Posterior cingulate gyrus (tissue), 11 donors: ENCODE results near the gene DBH.

Experiments
- DNase-seq, 10 donors: peaks; one replicate each; pipeline versions ENCODE4 v3.0.0 to v3.0.0-alpha.2; 2020 to 2021; ENCODE audit warnings: mixed read lengths in 3 of 10
- intact Hi-C: fragments of 100-400 bp; cut with DNase I; formaldehyde crosslinking; loops from one replicate; pipeline ENCODE4 v1.15.1; 2023

The DBH gene

GRCh38 chr9:133689151-133689763 is 53.1 kb downstream of the DBH start:
- peak in 3 of 10 donors; percentile 27 to 62 (median 37) for DNase-seq
- intact Hi-C loops: loop anchor here (5.0 kb wide), 1 partner anchor 37 kb away; no protein-coding TSS in a partner anchor

GRCh38 chr9:133690081-133690561 is 54.0 kb downstream of the DBH start:
- peak in 4 of 10 donors; percentile 8 to 57 (median 46) for DNase-seq
- intact Hi-C loops: no loop called here

GRCh38 chr9:133691191-133691590 is 55.0 kb downstream of the DBH start:
- intact Hi-C loops: no loop called here
- DNase-seq: peak in 4 of 10 donors; percentile 23 to 83 (median 76)

- intact Hi-C loops: no loop called here
- peak in 4 of 10 donors; percentile 29 to 82 (median 64) for DNase-seq
These were observed 55.6 kb downstream of the DBH start for GRCh38 chr9:133691626-133692363.

GRCh38 chr9:133692364-133692985 is 56.3 kb downstream of the DBH start:
- peak in 4 of 10 donors; percentile 13 to 61 (median 46) for DNase-seq
- intact Hi-C loops: no loop called here

- DNase-seq: peak in 4 of 10 donors; percentile 0 to 65 (median 36)
- intact Hi-C loops: no loop called here
These were observed 57.0 kb downstream of the DBH start for GRCh38 chr9:133693116-133693515.

- intact Hi-C loops: no loop called here
These were observed 57.8 kb downstream of the DBH start for GRCh38 chr9:133693703-133694529.

GRCh38 chr9:133694686-133695085 is 58.5 kb downstream of the DBH start:
- peak in 1 of 10 donors; percentile 43 for DNase-seq
- intact Hi-C loops: no loop called here

More at GRCh38 chr9:133693703-133694529, 57.8 kb downstream of the DBH start:
- DNase-seq: peak in 6 of 10 donors; percentile 46 to 91 (median 74)

GRCh38 chr9:133696071-133696472 is 59.9 kb downstream of the DBH start:
- intact Hi-C loops: no loop called here
- DNase-seq: peak in 2 of 10 donors; percentile 62 to 67

- intact Hi-C loops: no loop called here
- DNase-seq: no peak
These were observed 63.4 kb downstream of the DBH start for GRCh38 chr9:133699546-133699945.

- intact Hi-C loops: loop anchor here (5.0 kb wide), 1 partner anchor 89 kb away; no protein-coding TSS in a partner anchor
- peak in 2 of 10 donors; percentile 37 to 77 for DNase-seq
These were observed 64.7 kb downstream of the DBH start for GRCh38 chr9:133700819-133701320.

- DNase-seq: peak; percentile 39 to 98 (median 81)
- intact Hi-C loops: loop anchor here (5.0 kb wide), 1 partner anchor 89 kb away; no protein-coding TSS in a partner anchor
These were observed 65.3 kb downstream of the DBH start for GRCh38 chr9:133701321-133701980.

- DNase-seq: peak in 9 of 10 donors; percentile 26 to 88 (median 40)
- intact Hi-C loops: loop anchor here (5.0 kb wide), 1 partner anchor 90 kb away; no protein-coding TSS in a partner anchor
These were observed 66.0 kb downstream of the DBH start for GRCh38 chr9:133701981-133702797.

- DNase-seq: peak in 6 of 10 donors; percentile 1 to 87 (median 54)
- intact Hi-C loops: loop anchor here (5.0 kb wide), 1 partner anchor 91 kb away; no protein-coding TSS in a partner anchor
These were observed 66.8 kb downstream of the DBH start for GRCh38 chr9:133702798-133703590.

GRCh38 chr9:133703591-133704399 is 67.6 kb downstream of the DBH start:
- intact Hi-C loops: loop anchor here (5.0 kb wide), 1 partner anchor 91 kb away; no protein-coding TSS in a partner anchor
- DNase-seq: peak in 6 of 10 donors; percentile 4 to 63 (median 36)

GRCh38 chr9:133704711-133705181 is 68.6 kb downstream of the DBH start:
- peak in 6 of 10 donors; percentile 1 to 70 (median 43) for DNase-seq
- intact Hi-C loops: loop anchor here (5.0 kb wide), 1 partner anchor 92 kb away; no protein-coding TSS in a partner anchor
